Measurements from ENCODE around the gene TKT.

The TKT gene

GRCh38 chr3:53227993-53228885 lies 27.6 kb downstream of the TKT start:
- no peak for ATAC-seq
- peaks cover 46% of the 10 kb centered on the region for H3K36me3 Mint-ChIP-seq (ENCODE audit: low read depth)
- H3K4me3 Mint-ChIP-seq, result no peak overlapping the region
- H3K9me3 Mint-ChIP-seq, result no peaks in the 10 kb centered on the region
- no peaks in the 10 kb centered on the region for H3K4me1 Mint-ChIP-seq
- no peak overlapping the region for H3K27ac Mint-ChIP-seq
- no peak for DNase-seq
- H3K27me3 Mint-ChIP-seq, result no peaks in the 10 kb centered on the region

GRCh38 chr3:53226841-53227407 lies 28.9 kb downstream of the TKT start:
- H3K27ac Mint-ChIP-seq, result no peak overlapping the region
- H3K4me1 Mint-ChIP-seq, result no peaks in the 10 kb centered on the region
- H3K27me3 Mint-ChIP-seq, result no peaks in the 10 kb centered on the region
- no peak overlapping the region for H3K4me3 Mint-ChIP-seq
- DNase-seq, result no peak
- H3K36me3 Mint-ChIP-seq (ENCODE audit: low read depth), result peaks cover 44% of the 10 kb centered on the region
- ATAC-seq, result no peak
- H3K9me3 Mint-ChIP-seq, result no peaks in the 10 kb centered on the region

- DNase-seq, result no peak
- Mint-ChIP-seq H3K27me3 (no peaks in the 10 kb centered on the region), H3K27ac (no peak overlapping the region), H3K9me3 (no peaks in the 10 kb centered on the region), H3K4me3 (no peak overlapping the region), H3K4me1 (no peaks in the 10 kb centered on the region), H3K36me3 (ENCODE audit: low read depth) (peaks cover 42% of the 10 kb centered on the region)
- no peak for ATAC-seq
Measured at GRCh38 chr3:53226142-53226840, 29.5 kb downstream of the TKT start.

GRCh38 chr3:53225651-53226050 lies 30.2 kb downstream of the TKT start:
- no peak for DNase-seq
- Mint-ChIP-seq H3K4me3 (no peak overlapping the region), H3K27me3 (no peaks in the 10 kb centered on the region), H3K36me3 (ENCODE audit: low read depth) (peaks cover 40% of the 10 kb centered on the region), H3K9me3 (no peaks in the 10 kb centered on the region), H3K27ac (no peak overlapping the region), H3K4me1 (no peaks in the 10 kb centered on the region)
- ATAC-seq, result no peak

- no peak for ATAC-seq
- no peak for DNase-seq
- Mint-ChIP-seq H3K9me3 (no peaks in the 10 kb centered on the region), H3K36me3 (ENCODE audit: low read depth) (peaks cover 40% of the 10 kb centered on the region), H3K4me3 (no peak overlapping the region), H3K27ac (no peak overlapping the region), H3K4me1 (no peaks in the 10 kb centered on the region), H3K27me3 (no peaks in the 10 kb centered on the region)
Measured at GRCh38 chr3:53225181-53225580, 30.6 kb downstream of the TKT start.

GRCh38 chr3:53224536-53224935 lies 31.3 kb downstream of the TKT start:
- no peak overlapping the region for H3K4me3 Mint-ChIP-seq
- no peaks in the 10 kb centered on the region for H3K9me3 Mint-ChIP-seq
- H3K27ac Mint-ChIP-seq, result no peak overlapping the region
- peaks cover 38% of the 10 kb centered on the region for H3K36me3 Mint-ChIP-seq (ENCODE audit: low read depth)
- H3K4me1 Mint-ChIP-seq, result peaks cover 1% of the 10 kb centered on the region
- DNase-seq, result no peak
- ATAC-seq, result no peak
- H3K27me3 Mint-ChIP-seq, result no peaks in the 10 kb centered on the region

- H3K4me3 Mint-ChIP-seq, result no peak overlapping the region
- no peak for DNase-seq
- H3K9me3 Mint-ChIP-seq, result no peaks in the 10 kb centered on the region
- no peak overlapping the region for H3K27ac Mint-ChIP-seq
- H3K4me1 Mint-ChIP-seq, result peaks cover 1% of the 10 kb centered on the region
- H3K27me3 Mint-ChIP-seq, result no peaks in the 10 kb centered on the region
- H3K36me3 Mint-ChIP-seq (ENCODE audit: low read depth), result peaks cover 36% of the 10 kb centered on the region
- no peak for ATAC-seq
Measured at GRCh38 chr3:53224026-53224425, 31.8 kb downstream of the TKT start.

GRCh38 chr3:53223541-53223966 lies 32.3 kb downstream of the TKT start:
- H3K4me3 Mint-ChIP-seq, result no peak overlapping the region

GRCh38 chr3:53223025-53223424 lies 32.8 kb downstream of the TKT start:
- H3K9me3 Mint-ChIP-seq, result no peaks in the 10 kb centered on the region
- no peak overlapping the region for H3K27ac Mint-ChIP-seq
- H3K4me3 Mint-ChIP-seq, result no peak overlapping the region
- H3K4me1 Mint-ChIP-seq, result peaks cover 1% of the 10 kb centered on the region
- ATAC-seq (no peak), DNase-seq (no peak)
- no peaks in the 10 kb centered on the region for H3K27me3 Mint-ChIP-seq
- peaks cover 31% of the 10 kb centered on the region for H3K36me3 Mint-ChIP-seq (ENCODE audit: low read depth)

More at GRCh38 chr3:53223541-53223966, 32.3 kb downstream of the TKT start:
- peaks cover 1% of the 10 kb centered on the region for H3K4me1 Mint-ChIP-seq
- H3K27ac Mint-ChIP-seq, result no peak overlapping the region
- no peak for ATAC-seq
- DNase-seq, result no peak
- H3K27me3 Mint-ChIP-seq, result no peaks in the 10 kb centered on the region
- H3K36me3 Mint-ChIP-seq (ENCODE audit: low read depth), result peaks cover 33% of the 10 kb centered on the region
- H3K9me3 Mint-ChIP-seq, result no peaks in the 10 kb centered on the region

- no peak overlapping the region for H3K27ac Mint-ChIP-seq
- H3K4me1 Mint-ChIP-seq, result peaks cover 1% of the 10 kb centered on the region
- peaks cover 26% of the 10 kb centered on the region for H3K36me3 Mint-ChIP-seq (ENCODE audit: low read depth)
- H3K9me3 Mint-ChIP-seq, result no peaks in the 10 kb centered on the region
- DNase-seq (no peak), ATAC-seq (no peak)
- H3K27me3 Mint-ChIP-seq, result no peaks in the 10 kb centered on the region
- no peak overlapping the region for H3K4me3 Mint-ChIP-seq
Measured at GRCh38 chr3:53222183-53222901, 33.5 kb downstream of the TKT start.

GRCh38 chr3:53221827-53222182 lies 34.0 kb downstream of the TKT start:
- DNase-seq (no peak), ATAC-seq (no peak)
- Mint-ChIP-seq H3K4me3 (no peak overlapping the region), H3K27me3 (no peaks in the 10 kb centered on the region), H3K4me1 (peaks cover 1% of the 10 kb centered on the region), H3K9me3 (no peaks in the 10 kb centered on the region), H3K27ac (no peak overlapping the region), H3K36me3 (ENCODE audit: low read depth) (peaks cover 23% of the 10 kb centered on the region)

- H3K9me3 Mint-ChIP-seq, result no peaks in the 10 kb centered on the region
- H3K36me3 Mint-ChIP-seq (ENCODE audit: low read depth), result peaks cover 20% of the 10 kb centered on the region
- H3K27ac Mint-ChIP-seq, result no peak overlapping the region
Measured at GRCh38 chr3:53221345-53221744, 34.5 kb downstream of the TKT start.

GRCh38 chr3:53219895-53220483 lies 35.8 kb downstream of the TKT start:
- peaks cover 1% of the 10 kb centered on the region for H3K4me1 Mint-ChIP-seq
- H3K9me3 Mint-ChIP-seq, result no peaks in the 10 kb centered on the region
- DNase-seq, result peak; percentile 87
- no peaks in the 10 kb centered on the region for H3K27me3 Mint-ChIP-seq
- no peak overlapping the region for H3K27ac Mint-ChIP-seq
- peaks cover 7% of the 10 kb centered on the region for H3K36me3 Mint-ChIP-seq (ENCODE audit: low read depth)
- peak; percentile 82 for ATAC-seq
- H3K4me3 Mint-ChIP-seq, result no peak overlapping the region

More at GRCh38 chr3:53221345-53221744, 34.5 kb downstream of the TKT start:
- no peak for DNase-seq
- H3K4me1 Mint-ChIP-seq, result peaks cover 1% of the 10 kb centered on the region
- ATAC-seq, result no peak
- no peaks in the 10 kb centered on the region for H3K27me3 Mint-ChIP-seq
- no peak overlapping the region for H3K4me3 Mint-ChIP-seq

- ATAC-seq (no peak), DNase-seq (no peak)
- H3K27ac Mint-ChIP-seq, result peak overlapping the region; percentile 3
Measured at GRCh38 chr3:53218131-53218530, 37.7 kb downstream of the TKT start.

More at GRCh38 chr3:53218131-53218530, 37.7 kb downstream of the TKT start:
- Mint-ChIP-seq H3K36me3 (ENCODE audit: low read depth) (no peaks in the 10 kb centered on the region), H3K4me1 (peaks cover 1% of the 10 kb centered on the region), H3K27me3 (peaks cover 2% of the 10 kb centered on the region), H3K9me3 (no peaks in the 10 kb centered on the region), H3K4me3 (no peak overlapping the region)

Data from activated naive CD8-positive, alpha-beta T cell treated with anti-CD3 and anti-CD28 coated beads, Interleukin-2, amount 50 U/mL, for 24 hours (primary cell).